DND-41 (cell line): ENCODE data around the gene HLA-DQA2.
"Not testable (repeated sequence)": the region's sequence is repeated elsewhere in the genome, so short reads cannot be mapped to it uniquely, and the experiment has no call there.

Experiments
- EZH2 ChIP-seq: IDR thresholded peaks from 3 replicates; pipeline ENCODE4 v1.6.1; 2012; ENCODE audit warnings: borderline replicate concordance, low read depth, mild to moderate bottlenecking, moderate library complexity, low read length, inconsistent platforms; ENCODE audit not compliant: severe bottlenecking
- TF ChIP-seq, protein P1 (sequence below): IDR thresholded peaks from 2 replicates; pipeline ENCODE4 v1.5.1; 2012; ENCODE audit warnings: borderline replicate concordance, low read length, moderate library complexity, mild to moderate bottlenecking; ENCODE audit not compliant: poor library complexity, severe bottlenecking; ENCODE audit errors: extremely low read depth

DNA sequence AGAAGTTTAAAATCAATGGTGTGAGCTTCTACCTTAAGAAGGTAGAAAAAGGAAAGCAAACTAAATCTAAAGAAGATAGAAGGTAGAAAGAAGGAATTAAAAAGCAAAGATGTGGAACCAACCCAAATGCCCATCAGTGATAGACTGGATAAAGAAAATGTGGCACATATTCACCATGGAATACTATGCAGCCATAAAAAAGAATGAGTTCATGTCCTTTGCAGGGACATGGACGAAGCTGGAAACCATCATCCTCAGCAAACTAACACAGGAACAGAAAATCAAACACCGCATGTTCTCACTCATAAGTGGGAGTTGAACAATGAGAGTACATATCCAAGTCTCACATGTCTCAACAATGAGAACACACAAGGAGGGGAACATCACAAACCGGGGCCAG is 36.0 kb upstream of the HLA-DQA2 start:
- TF ChIP-seq EZH2, result not testable (repeated sequence)
- TF ChIP-seq, protein P1, sequence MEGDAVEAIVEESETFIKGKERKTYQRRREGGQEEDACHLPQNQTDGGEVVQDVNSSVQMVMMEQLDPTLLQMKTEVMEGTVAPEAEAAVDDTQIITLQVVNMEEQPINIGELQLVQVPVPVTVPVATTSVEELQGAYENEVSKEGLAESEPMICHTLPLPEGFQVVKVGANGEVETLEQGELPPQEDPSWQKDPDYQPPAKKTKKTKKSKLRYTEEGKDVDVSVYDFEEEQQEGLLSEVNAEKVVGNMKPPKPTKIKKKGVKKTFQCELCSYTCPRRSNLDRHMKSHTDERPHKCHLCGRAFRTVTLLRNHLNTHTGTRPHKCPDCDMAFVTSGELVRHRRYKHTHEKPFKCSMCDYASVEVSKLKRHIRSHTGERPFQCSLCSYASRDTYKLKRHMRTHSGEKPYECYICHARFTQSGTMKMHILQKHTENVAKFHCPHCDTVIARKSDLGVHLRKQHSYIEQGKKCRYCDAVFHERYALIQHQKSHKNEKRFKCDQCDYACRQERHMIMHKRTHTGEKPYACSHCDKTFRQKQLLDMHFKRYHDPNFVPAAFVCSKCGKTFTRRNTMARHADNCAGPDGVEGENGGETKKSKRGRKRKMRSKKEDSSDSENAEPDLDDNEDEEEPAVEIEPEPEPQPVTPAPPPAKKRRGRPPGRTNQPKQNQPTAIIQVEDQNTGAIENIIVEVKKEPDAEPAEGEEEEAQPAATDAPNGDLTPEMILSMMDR, result not testable (repeated sequence)
